ENCODE results near the gene TMEM108. TPM values are rescaled to one million over a fixed set of nuclear protein-coding genes. Genes with fewer than 3 reads are reported as not detected.

The TMEM108 gene
- polyA plus RNA-seq, 3 donors: not detected

DNA sequence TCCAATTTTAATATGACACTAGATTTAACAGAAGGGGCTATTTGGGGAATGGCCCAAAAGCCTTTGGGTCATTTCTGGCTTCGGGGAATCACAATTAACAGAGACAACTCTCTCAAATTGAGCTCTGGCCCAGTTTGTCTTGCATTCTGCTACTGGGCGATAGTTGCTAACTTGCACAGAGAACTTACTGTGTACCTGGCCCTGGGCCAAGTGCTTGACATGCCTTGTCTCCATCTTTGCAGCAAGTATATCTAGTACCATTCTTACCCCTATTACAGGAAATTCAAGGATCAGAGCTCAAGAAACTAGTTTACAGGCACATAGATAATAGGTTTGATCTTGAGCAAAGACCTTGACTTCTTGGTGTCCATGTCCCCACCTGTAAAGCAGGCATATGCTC is 175.7 kb downstream of the TMEM108 start:
- no peak for DNase-seq
- no peak overlapping the region for H3K27ac ChIP-seq (ENCODE audit: low read depth in 1 of 2, low read length in 2 of 2)
- intact Hi-C loops (cut with micrococcal nuclease): no loop called here
- no peaks in the 10 kb centered on the region for H3K27me3 Mint-ChIP-seq (ENCODE audit: low read depth in 3 of 3)
- peaks cover 0 to 2% (median 1%) of the 10 kb centered on the region in 7 donors for H3K9me3 Mint-ChIP-seq
- 93% methylated on average over 2 of the region's 2 CpGs for WGBS (ENCODE audit: insufficient coverage)
- no peaks in the 10 kb centered on the region for H3K27me3 ChIP-seq (ENCODE audit: control insufficient read depth in 2 of 2, insufficient read depth in 2 of 2, low read length in 2 of 2)
- peaks cover 24% of the 10 kb centered on the region for H3K4me1 Mint-ChIP-seq
- H3K4me3 Mint-ChIP-seq: no peak overlapping the region
- H3K36me3 ChIP-seq (replicated peaks in 1 of 2; ENCODE audit: control insufficient read depth in 1 of 2, insufficient read depth in 2 of 2, low read length in 2 of 2): no peaks in the 10 kb centered on the region
- no peaks in the 10 kb centered on the region for H4K20me1 ChIP-seq (ENCODE audit: insufficient read depth, low read length)
- no peaks in the 10 kb centered on the region for H3K79me2 ChIP-seq (ENCODE audit: insufficient read depth, low read length)
- no peak overlapping the region for H2AFZ ChIP-seq (ENCODE audit: insufficient read depth, low read depth, low read length, poor library complexity, severe bottlenecking)
- H3K4me1 ChIP-seq (ENCODE audit: control insufficient read depth in 1 of 2, insufficient read depth in 2 of 2, low read length in 2 of 2): peaks cover 17 to 24% of the 10 kb centered on the region in 2 donors
- no peak overlapping the region for H3K4me3 ChIP-seq (replicated peaks in 1 of 3; ENCODE audit: low read depth in 2 of 3, low read length in 3 of 3)
- H3K9ac ChIP-seq (ENCODE audit: insufficient read depth, low read length, poor library complexity, severe bottlenecking): no peak overlapping the region
- TF ChIP-seq, protein P1, sequence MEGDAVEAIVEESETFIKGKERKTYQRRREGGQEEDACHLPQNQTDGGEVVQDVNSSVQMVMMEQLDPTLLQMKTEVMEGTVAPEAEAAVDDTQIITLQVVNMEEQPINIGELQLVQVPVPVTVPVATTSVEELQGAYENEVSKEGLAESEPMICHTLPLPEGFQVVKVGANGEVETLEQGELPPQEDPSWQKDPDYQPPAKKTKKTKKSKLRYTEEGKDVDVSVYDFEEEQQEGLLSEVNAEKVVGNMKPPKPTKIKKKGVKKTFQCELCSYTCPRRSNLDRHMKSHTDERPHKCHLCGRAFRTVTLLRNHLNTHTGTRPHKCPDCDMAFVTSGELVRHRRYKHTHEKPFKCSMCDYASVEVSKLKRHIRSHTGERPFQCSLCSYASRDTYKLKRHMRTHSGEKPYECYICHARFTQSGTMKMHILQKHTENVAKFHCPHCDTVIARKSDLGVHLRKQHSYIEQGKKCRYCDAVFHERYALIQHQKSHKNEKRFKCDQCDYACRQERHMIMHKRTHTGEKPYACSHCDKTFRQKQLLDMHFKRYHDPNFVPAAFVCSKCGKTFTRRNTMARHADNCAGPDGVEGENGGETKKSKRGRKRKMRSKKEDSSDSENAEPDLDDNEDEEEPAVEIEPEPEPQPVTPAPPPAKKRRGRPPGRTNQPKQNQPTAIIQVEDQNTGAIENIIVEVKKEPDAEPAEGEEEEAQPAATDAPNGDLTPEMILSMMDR (IDR thresholded peaks at IDR 0.05): no peak
- no peak overlapping the region for H3K27ac Mint-ChIP-seq
- H3K36me3 Mint-ChIP-seq: no peaks in the 10 kb centered on the region
- no peak overlapping the region for H3K4me2 ChIP-seq (replicated peaks; ENCODE audit: extremely low read depth, low read length, poor library complexity, severe bottlenecking)
- no peaks in the 10 kb centered on the region for H3K9me3 ChIP-seq (replicated peaks in 1 of 2; ENCODE audit: control insufficient read depth in 1 of 2, insufficient read depth in 1 of 2, low read length in 2 of 2)

DNA sequence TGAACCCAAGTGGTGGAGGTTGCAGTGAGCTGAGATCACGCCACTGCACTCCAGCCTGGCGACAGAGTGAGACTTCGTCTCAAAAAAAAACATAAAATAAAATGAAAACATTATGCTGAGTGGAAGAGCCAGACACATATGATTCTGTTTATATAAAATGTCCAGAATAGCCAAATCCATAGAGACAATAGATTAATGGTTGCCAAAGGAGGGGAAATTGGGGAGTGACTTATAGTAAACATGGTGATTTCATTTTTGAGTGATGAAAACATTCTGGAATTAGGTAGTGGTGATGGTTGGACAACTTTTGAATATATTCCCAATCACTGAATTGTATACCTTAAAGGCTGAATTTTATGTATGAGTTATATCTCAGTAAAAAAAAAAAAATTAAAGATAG is 189.6 kb downstream of the TMEM108 start:
- Histone ChIP-seq H3K9me3 (replicated peaks in 1 of 2; ENCODE audit: control insufficient read depth in 1 of 2, insufficient read depth in 1 of 2, low read length in 2 of 2) (peaks cover 7 to 12% of the 10 kb centered on the region in 2 donors), H2AFZ (ENCODE audit: insufficient read depth, low read depth, low read length, poor library complexity, severe bottlenecking) (no peak overlapping the region), H3K79me2 (ENCODE audit: insufficient read depth, low read length) (no peaks in the 10 kb centered on the region), H3K4me1 (ENCODE audit: control insufficient read depth in 1 of 2, insufficient read depth in 2 of 2, low read length in 2 of 2) (no peaks in the 10 kb centered on the region), H3K4me2 (replicated peaks; ENCODE audit: extremely low read depth, low read length, poor library complexity, severe bottlenecking) (no peak overlapping the region), H3K27ac (ENCODE audit: low read depth in 1 of 2, low read length in 2 of 2) (no peak overlapping the region), H3K9ac (ENCODE audit: insufficient read depth, low read length, poor library complexity, severe bottlenecking) (no peak overlapping the region), H3K36me3 (replicated peaks in 1 of 2; ENCODE audit: control insufficient read depth in 1 of 2, insufficient read depth in 2 of 2, low read length in 2 of 2) (no peaks in the 10 kb centered on the region), H4K20me1 (ENCODE audit: insufficient read depth, low read length) (no peaks in the 10 kb centered on the region), H3K4me3 (replicated peaks in 1 of 3; ENCODE audit: low read depth in 2 of 3, low read length in 3 of 3) (no peak overlapping the region), H3K27me3 (ENCODE audit: control insufficient read depth in 2 of 2, insufficient read depth in 2 of 2, low read length in 2 of 2) (no peaks in the 10 kb centered on the region)
- TF ChIP-seq, protein P1 (IDR thresholded peaks at IDR 0.05): no peak
- no CpG with 5 or more reads among the region's 3 CpGs for WGBS (ENCODE audit: insufficient coverage)
- intact Hi-C loops (cut with micrococcal nuclease): no loop called here
- no peak overlapping the region for H3K4me3 Mint-ChIP-seq
- H3K27me3 Mint-ChIP-seq (ENCODE audit: low read depth in 3 of 3): peaks cover 2 to 7% (median 2%) of the 10 kb centered on the region in 3 donors
- DNase-seq: no peak
- peaks cover 10 to 23% (median 14%) of the 10 kb centered on the region in 7 donors for H3K9me3 Mint-ChIP-seq
- no peaks in the 10 kb centered on the region for H3K36me3 Mint-ChIP-seq
- no peak overlapping the region for H3K27ac Mint-ChIP-seq
- H3K4me1 Mint-ChIP-seq: no peaks in the 10 kb centered on the region

All from CD14-positive monocyte (primary cell).